ENCODE data around the gene CTSC.
"Not testable (repeated sequence)": the region's sequence is repeated elsewhere in the genome, so short reads cannot be mapped to it uniquely, and the experiment has no call there.

The CTSC gene

DNA sequence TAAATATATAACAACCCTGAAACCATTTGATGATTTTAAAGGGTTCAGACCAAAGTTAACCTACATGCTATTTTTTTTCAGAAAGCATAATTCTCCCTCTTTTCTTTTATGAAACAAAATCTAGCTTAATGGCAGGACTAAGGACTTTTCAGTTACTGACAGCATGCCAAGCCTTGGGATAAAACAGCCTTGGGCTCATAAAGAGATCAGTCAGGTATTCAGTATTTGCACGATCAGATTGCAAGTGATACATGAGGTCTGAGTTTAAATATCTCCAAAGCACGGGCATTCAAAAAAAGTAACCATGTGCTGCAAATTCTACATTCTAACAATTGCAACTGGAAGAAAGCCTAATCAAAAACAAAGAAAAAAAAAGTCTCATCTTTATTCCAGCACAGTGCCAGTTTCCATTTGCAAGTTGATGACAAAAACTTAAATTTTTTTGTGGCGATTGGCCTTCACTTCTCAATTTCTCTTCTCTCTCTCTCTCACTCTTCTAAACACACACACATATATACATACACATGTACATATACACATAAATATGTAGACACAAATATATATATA lies 60.1 kb downstream of the CTSC start:
- DNase-seq, result no peak

DNA sequence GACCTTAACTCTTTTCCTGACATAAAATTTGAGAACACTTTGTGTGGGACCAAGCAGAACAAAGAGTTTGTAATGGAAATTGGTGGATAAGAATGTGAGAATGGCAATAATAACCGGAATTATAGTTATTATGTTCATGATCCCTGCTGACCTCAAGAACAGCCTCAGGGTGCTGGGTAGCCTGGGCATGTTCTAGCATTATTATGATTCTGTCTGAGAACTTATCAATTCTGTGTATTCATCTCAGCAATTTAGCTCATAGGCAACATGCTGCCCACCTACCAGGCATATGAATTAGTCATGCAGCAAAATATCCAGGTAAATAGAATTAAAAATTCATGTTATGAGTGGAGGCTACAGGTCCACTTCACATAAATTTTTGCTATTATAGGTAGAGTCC lies 61.9 kb downstream of the CTSC start:
- no peak for DNase-seq

DNA sequence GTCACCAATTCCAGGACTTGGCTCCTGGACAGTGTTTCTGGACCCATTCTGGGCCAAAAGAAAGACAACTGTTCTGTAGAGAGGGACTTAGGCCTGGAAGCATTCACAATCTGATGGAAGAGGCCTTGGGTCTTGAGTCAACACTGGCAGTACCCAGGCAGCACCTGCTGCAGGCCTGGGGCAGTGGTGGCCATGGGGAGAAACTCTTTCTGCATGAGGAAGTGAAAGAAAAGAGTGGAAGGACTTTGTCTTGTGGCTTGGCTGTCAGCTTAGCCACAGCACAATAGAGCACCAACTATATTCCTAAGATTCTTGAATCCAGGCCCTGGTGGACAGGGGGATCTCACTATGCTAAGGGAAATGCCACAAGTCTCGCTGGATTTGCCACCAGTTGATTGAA lies 70.6 kb downstream of the CTSC start:
- DNase-seq, result no peak

DNA sequence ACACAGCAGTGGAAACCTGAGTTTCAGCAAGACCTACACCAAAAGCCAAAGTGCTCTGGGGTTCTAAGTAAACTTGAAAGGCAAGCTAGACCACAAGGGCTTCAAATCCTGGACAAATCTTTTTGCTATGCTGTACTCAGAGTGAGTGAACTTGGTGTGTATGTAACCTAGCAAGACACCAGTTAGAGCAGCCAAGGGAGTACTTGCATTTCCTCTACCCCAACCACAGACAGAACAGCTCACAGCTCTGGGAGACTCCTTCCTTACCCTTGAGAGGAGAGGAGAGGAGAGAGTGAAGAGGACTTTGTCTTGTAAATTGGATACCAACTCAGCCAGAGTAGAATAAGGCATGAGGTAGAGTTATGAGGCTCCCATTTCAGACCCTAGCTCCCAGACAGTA lies 71.4 kb downstream of the CTSC start:
- no peak for DNase-seq

DNA sequence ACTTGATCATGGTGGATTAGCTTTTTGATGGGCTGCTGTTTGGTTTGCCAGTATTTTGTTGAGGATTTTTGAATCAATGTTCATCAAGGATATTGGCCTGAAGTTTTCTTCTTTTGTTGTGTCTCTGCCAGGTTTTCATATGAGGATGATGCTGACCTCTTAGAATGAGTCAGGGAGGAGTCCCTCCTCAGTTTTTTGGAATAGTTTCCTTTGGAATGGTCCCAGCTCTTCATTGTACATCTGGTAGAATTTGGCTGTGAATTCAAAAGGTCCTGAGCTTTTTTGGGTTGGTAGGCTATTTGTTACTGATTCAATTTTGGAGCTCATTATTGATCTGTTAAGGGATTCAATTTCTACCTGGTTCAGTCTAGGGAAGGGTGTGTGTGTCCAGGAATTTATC lies 78.1 kb downstream of the CTSC start:
- DNase-seq, result no peak

DNA sequence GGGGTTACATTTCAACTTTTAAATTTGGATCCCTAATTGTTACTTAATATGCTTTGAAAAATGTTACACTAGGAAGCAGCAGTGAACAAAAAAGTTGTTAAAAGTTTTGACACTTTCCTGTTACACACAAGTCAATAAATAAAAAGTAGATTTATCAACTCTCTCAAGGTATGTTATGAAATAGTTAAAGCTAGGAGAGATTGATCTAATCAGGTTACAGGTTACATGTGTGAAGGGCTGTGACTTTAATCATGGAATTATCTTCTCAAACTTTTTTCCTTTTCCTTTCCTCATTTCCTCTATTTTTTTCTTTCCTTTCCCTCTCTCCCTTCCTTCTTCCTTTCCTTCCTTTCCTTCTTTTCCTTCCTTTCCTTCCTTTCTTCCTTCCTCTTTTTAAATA lies 85.3 kb downstream of the CTSC start:
- DNase-seq, result no peak

DNA sequence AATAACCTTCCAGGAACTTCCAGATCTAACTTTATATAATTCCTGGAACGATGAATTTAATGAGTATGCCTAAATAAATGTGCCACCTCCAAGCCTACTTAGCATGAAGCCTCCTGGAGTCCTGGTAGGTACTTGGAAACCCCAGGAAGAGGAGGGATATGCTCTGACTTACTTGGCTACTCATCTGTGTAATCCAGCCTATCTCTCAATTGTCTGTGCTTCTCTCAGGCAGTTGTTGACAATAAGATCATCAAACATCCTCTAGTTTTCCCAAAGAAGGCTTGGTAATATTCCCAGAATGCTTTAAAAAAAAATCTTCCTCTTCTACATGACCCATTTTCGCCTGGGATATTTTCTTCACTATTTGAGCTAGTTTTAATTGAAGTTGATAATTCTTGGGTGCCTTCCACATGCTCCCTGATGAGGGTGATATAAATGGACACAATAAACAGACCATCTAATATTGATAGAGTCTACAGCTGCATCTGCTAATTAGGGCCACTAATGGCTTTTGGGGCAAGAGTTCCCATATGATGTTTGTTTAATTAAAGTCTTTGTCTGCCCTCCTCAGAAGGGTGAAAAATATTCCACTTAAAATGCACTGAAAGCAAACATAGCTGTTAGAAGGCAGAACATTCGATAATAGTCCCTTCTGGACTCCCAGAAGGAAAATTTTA lies 86.8 kb downstream of the CTSC start:
- DNase-seq, result no peak

DNA sequence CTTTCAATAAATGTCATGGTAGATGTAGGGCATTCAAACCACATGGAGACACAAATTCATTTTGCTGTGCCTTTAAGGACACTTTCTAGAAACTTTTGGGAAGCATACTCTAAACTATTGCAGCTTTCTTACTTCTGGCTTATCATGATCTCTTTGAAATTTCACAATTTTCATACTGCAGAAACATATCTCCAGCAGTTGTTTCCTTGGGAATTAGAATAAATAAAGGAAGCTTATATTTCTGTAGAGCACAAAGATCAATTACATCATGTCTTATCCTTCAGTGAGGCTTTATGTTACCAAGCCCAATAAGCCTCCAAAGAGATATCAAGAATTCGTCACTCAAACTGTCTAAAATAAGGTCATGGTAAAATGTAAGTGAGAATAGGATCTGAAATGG lies 87.8 kb downstream of the CTSC start:
- no peak for DNase-seq

DNA sequence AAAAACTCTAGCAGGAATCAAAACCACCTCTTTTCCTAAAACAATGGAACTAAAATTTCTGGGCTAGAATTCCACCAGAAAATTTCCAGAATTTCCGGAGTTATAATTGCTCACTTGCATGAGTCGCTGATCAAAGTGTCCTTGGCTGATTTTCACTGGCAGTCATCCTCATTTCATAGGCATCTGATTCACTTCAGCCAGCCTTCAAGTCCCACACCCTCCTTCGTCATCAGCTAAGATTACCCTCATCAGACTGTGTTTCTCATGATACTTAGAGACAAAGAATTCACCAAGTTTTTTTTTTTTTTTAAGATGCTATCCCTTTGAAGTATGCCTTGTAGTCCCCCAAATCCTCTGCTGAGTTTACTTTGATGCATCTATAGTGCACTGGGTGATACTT lies 90.8 kb downstream of the CTSC start:
- DNase-seq, result no peak

DNA sequence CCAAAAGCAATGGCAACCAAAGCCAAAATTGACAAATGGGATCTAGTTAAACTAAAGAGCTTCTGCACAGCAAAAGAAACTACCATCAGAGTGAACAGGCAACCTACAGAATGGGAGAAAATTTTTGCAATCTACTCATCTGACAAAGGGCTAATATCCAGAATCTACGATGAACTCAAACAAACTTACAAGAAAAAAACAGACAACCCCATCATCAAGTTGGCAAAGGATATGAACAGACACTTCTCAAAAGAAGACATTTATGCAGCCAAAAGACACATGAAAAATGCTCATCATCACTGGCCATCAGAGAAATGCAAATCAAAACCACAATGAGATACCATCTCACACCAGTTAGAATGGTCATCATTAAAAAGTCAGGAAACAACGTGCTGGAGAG lies 92.0 kb downstream of the CTSC start:
- not testable (repeated sequence) for DNase-seq

All from CD4-positive, alpha-beta T cell treated with Interleukin-10 for 1 hour (primary cell).